B cell (primary cell): Measurements from ENCODE around the gene PSMC6. TPM values are rescaled to one million over a fixed set of nuclear protein-coding genes. Genes with fewer than 3 reads are reported as not detected.
A peak's percentile ranks its signal among the peaks of the same experiment; 100 is the strongest.

Experiments
- ATAC-seq: fragments of 200-7000 bp; cut with Tn5 transposase; one replicate; pipeline ENCODE4 v1.10.0; 2021; ENCODE audit warnings: low read depth, mild to moderate bottlenecking, moderate number of reproducible peaks, moderate library complexity
- CTCF ChIA-PET: fragments of 350-600 bp; sonication (Branson Sonifier 250); formaldehyde crosslinking; loops from one replicate; lab custom pipeline; 2021; ENCODE audit warnings: antibody characterized with exemption, inconsistent platforms; lab: Charles Lee
- POLR2A ChIA-PET: fragments of 350-600 bp; sonication (Branson Sonifier 250); formaldehyde crosslinking; loops from one replicate; lab custom pipeline; 2021; ENCODE audit warnings: antibody characterized with exemption; lab: Charles Lee
- DNase-seq: peaks from one replicate; pipeline ENCODE4 v3.0.0; 2013
- H2AFZ ChIP-seq: 2 replicates; pipeline ENCODE4 v1.6.1; 2012; ENCODE audit warnings: mild to moderate bottlenecking, low read depth, low read length; ENCODE audit not compliant: insufficient read depth, poor library complexity, severe bottlenecking
- H3K27ac ChIP-seq, 2 donors: 1 replicate in 1 of 2; 2 replicates in 1 of 2; pipeline ENCODE4 v1.5.1; 2012 to 2013; ENCODE audit warnings: low read length in 2 of 2, mild to moderate bottlenecking in 2 of 2, moderate library complexity in 1 of 2
- H3K27me3 ChIP-seq, 4 experiments: fragments of 200-600 bp in 1 of 4; sonication (generic) in 1 of 4; replicated peaks in 1 of 4; 1 replicate in 2 of 4; 2 replicates in 2 of 4; pipeline versions ENCODE4 v1.6.1 to v1.7.0; 2013 to 2016; ENCODE audit warnings: low read length in 3 of 4, mild to moderate bottlenecking in 2 of 4, mixed read lengths in 1 of 4, moderate library complexity in 1 of 4; ENCODE audit not compliant: insufficient read depth in 4 of 4, control insufficient read depth in 3 of 4; ENCODE audit errors: control extremely low read depth in 1 of 4
- H3K36me3 ChIP-seq, 2 experiments: replicated peaks in 1 of 2; 1 replicate in 1 of 2; 2 replicates in 1 of 2; pipeline versions ENCODE4 v1.6.1 to v1.7.1; 2013; ENCODE audit warnings: low read length in 1 of 2; ENCODE audit not compliant: insufficient read depth in 2 of 2, control insufficient read depth in 1 of 2; ENCODE audit errors: control extremely low read depth in 1 of 2, extremely low read depth in 1 of 2
- H3K4me1 ChIP-seq, 2 donors: fragments of 200-600 bp in 1 of 2; sonication (generic) in 1 of 2; 1 replicate in 1 of 2; 2 replicates in 1 of 2; pipeline versions ENCODE4 v1.5.1 to v1.6.1; 2013 to 2017; ENCODE audit warnings: low read length in 2 of 2; ENCODE audit not compliant: control insufficient read depth in 2 of 2, insufficient read depth in 2 of 2
- H3K4me2 ChIP-seq: replicated peaks from 2 replicates; pipeline ENCODE3; 2012; ENCODE audit warnings: mild to moderate bottlenecking, low read depth, low read length; ENCODE audit not compliant: poor library complexity, severe bottlenecking
- H3K4me3 ChIP-seq, 5 experiments: fragments of 200-600 bp in 1 of 5; sonication (generic) in 1 of 5; 1 replicate in 3 of 5; 2 replicates in 2 of 5; pipeline versions ENCODE4 v1.5.1 to v1.7.0; 2011 to 2016; ENCODE audit warnings: low read length in 4 of 5, mild to moderate bottlenecking in 4 of 5, low read depth in 2 of 5, control low read depth in 1 of 5, moderate library complexity in 1 of 5; ENCODE audit not compliant: insufficient read depth in 1 of 5; ENCODE audit errors: control extremely low read depth in 1 of 5, extremely low read depth in 1 of 5
- H3K79me2 ChIP-seq: fragments of 200-600 bp; sonication (generic); one replicate; pipeline ENCODE4 v1.6.0; 2016; ENCODE audit warnings: low read length; ENCODE audit not compliant: control insufficient read depth, insufficient read depth
- H3K9ac ChIP-seq: fragments of 200-600 bp; sonication (generic); 2 replicates; pipeline ENCODE4 v1.6.1; 2017; ENCODE audit warnings: mild to moderate bottlenecking, low read length, moderate library complexity
- H3K9me3 ChIP-seq, 3 donors: one replicate each; pipeline versions ENCODE4 v1.6.1 to v1.7.1; 2013; ENCODE audit warnings: low read length in 2 of 3; ENCODE audit not compliant: control insufficient read depth in 2 of 3, insufficient read depth in 1 of 3; ENCODE audit errors: control extremely low read depth in 1 of 3
- H4K20me1 ChIP-seq: 2 replicates; pipeline ENCODE4 v1.6.0; 2012; ENCODE audit warnings: mild to moderate bottlenecking, low read length; ENCODE audit not compliant: insufficient read depth, control insufficient read depth, poor library complexity, severe bottlenecking
- H3K27ac Mint-ChIP-seq: one replicate; pipeline ENCODE4 v1.8.0; 2021; ENCODE audit warnings: mixed read lengths
- H3K27me3 Mint-ChIP-seq: one replicate; pipeline ENCODE4 v1.8.0; 2021; ENCODE audit warnings: mixed read lengths
- H3K4me1 Mint-ChIP-seq: one replicate; pipeline ENCODE4 v1.8.0; 2021; ENCODE audit warnings: mixed read lengths
- H3K4me3 Mint-ChIP-seq: one replicate; pipeline ENCODE4 v1.8.0; 2021; ENCODE audit warnings: mixed read lengths
- H3K9me3 Mint-ChIP-seq: one replicate; pipeline ENCODE4 v1.8.0; 2022; ENCODE audit warnings: mixed read lengths; ENCODE audit not compliant: insufficient read depth
- CTCF ChIP-seq: fragments of 200-600 bp; IDR thresholded peaks from one replicate; pipeline ENCODE4 v1.8.0; 2022; ENCODE audit warnings: antibody characterized with exemption, mild to moderate bottlenecking
- EZH2 ChIP-seq: IDR thresholded peaks from 2 replicates; pipeline ENCODE4 v1.6.1; 2012; ENCODE audit warnings: borderline replicate concordance, low read depth, mild to moderate bottlenecking, moderate library complexity, low read length; ENCODE audit not compliant: insufficient read depth, poor library complexity, severe bottlenecking
- WGBS: methylation state at CpG from one replicate; pipeline ENCODE4 v1.1.5; 2013; ENCODE audit warnings: missing lambda C conversion rate; ENCODE audit not compliant: insufficient coverage; 5-methylcytosine and 5-hydroxymethylcytosine counted together
- intact Hi-C: fragments of 100-400 bp; cut with micrococcal nuclease; formaldehyde crosslinking; loops from one replicate; pipeline ENCODE4 v1.10.0; 2022
- polyA plus RNA-seq: library from polyadenylated mRNA; depleted of rRNA; stranded (reverse); fragments of >200 nt; gene quantifications from 2 replicates; pipeline ENCODE4 v1.2.3, GENCODE V29; 2012
- total RNA-seq, 2 donors: library from RNA; stranded (reverse); fragments of 120-200 nt in 1 of 2; gene quantifications; 1 replicate in 1 of 2; 2 replicates in 1 of 2; pipeline versions ENCODE4 v1.2.3 to v1.2.4, GENCODE V29; 2013 to 2022

The PSMC6 gene
- total and polyA plus RNA-seq, 2 donors (not counting 1 experiment from before 2014, with no cell fraction given) = 35.6 to 75.3 TPM

GRCh38 chr14:52729585-52729924, 22.6 kb downstream of the PSMC6 start:
- Histone ChIP-seq H3K27me3 (no peaks in the 10 kb centered on the region), H3K4me1 (peaks cover 19 to 21% of the 10 kb centered on the region in 2 donors), H3K4me2 (peak overlapping the region; percentile 85), H2AFZ (peak overlapping the region; percentile 98), H4K20me1 (no peaks in the 10 kb centered on the region), H3K79me2 (peaks cover 70% of the 10 kb centered on the region), H3K27ac (peak overlapping the region; percentile 56 to 82), H3K36me3 (peaks cover 3 to 27% of the 10 kb centered on the region in 2 experiments), H3K9me3 (no peaks in the 10 kb centered on the region), H3K9ac (peak overlapping the region; percentile 86), H3K4me3 (peak overlapping the region; percentile 52 to 99 (median 84))
- no peak for ATAC-seq
- intact Hi-C loops = loop anchor here (1.0 kb wide), 2 partner anchors 404 to 425 kb away; no protein-coding TSS in a partner anchor
- no peak for TF ChIP-seq EZH2
- no peak for TF ChIP-seq CTCF
- POLR2A ChIA-PET = interaction anchor here (0.9 to 1.4 kb wide), 5 partner anchors 12 to 72 kb away, joined by 3 to 7 read pairs (median 3); no protein-coding TSS in a partner anchor
- WGBS = 0% methylated on average over 2 of the region's 8 CpGs
- peaks cover 44% of the 10 kb centered on the region for H3K4me1 Mint-ChIP-seq
- no peaks in the 10 kb centered on the region for H3K27me3 Mint-ChIP-seq
- peak overlapping the region; percentile 93 for H3K4me3 Mint-ChIP-seq
- peak overlapping the region; percentile 93 for H3K27ac Mint-ChIP-seq
- CTCF ChIA-PET = interaction anchor here (0.9 to 2.2 kb wide), 3 partner anchors 10 to 13 kb away, joined by 3 to 17 read pairs (median 5); no protein-coding TSS in a partner anchor
- DNase-seq = no peak
- H3K9me3 Mint-ChIP-seq = no peaks in the 10 kb centered on the region
